Activated naive CD8-positive, alpha-beta T cell treated with anti-CD3 and anti-CD28 coated beads, Interleukin-2, amount 10 ng/mL, durations not matched to agents 7 days and 5 days (primary cell): ENCODE measurements around the gene YTHDC2. TPM values are rescaled to one million over a fixed set of nuclear protein-coding genes. Genes with fewer than 3 reads are reported as not detected.
A peak's percentile ranks its signal among the peaks of the same experiment; 100 is the strongest.

Experiments
- ATAC-seq: fragments of 150-1000 bp; cut with Tn5 transposase; one replicate; pipeline ENCODE4 v1.10.0; 2021; ENCODE audit warnings: low read depth, moderate library complexity
- POLR2A ChIA-PET: fragments of 350-600 bp; sonication (Branson Sonifier 250); formaldehyde crosslinking; loops from one replicate; lab custom pipeline; 2021; ENCODE audit warnings: antibody characterized with exemption; lab: Charles Lee
- DNase-seq: peaks from one replicate; pipeline ENCODE4 v3.0.0; 2021
- H3K27ac Mint-ChIP-seq: one replicate; pipeline ENCODE4 v1.8.0; 2022; ENCODE audit warnings: mild to moderate bottlenecking, mixed read lengths
- H3K27me3 Mint-ChIP-seq: one replicate; pipeline ENCODE4 v1.8.0; 2022; ENCODE audit warnings: mild to moderate bottlenecking, moderate library complexity, mixed read lengths
- H3K36me3 Mint-ChIP-seq: one replicate; pipeline ENCODE4 v1.8.0; 2021; ENCODE audit warnings: mild to moderate bottlenecking, mixed read lengths
- H3K4me1 Mint-ChIP-seq: one replicate; pipeline ENCODE4 v1.8.0; 2021; ENCODE audit warnings: mixed read lengths
- H3K4me3 Mint-ChIP-seq: one replicate; pipeline ENCODE4 v1.8.0; 2022; ENCODE audit warnings: mild to moderate bottlenecking, moderate library complexity, mixed read lengths
- H3K9me3 Mint-ChIP-seq: one replicate; pipeline ENCODE4 v1.8.0; 2021; ENCODE audit warnings: mixed read lengths
- total RNA-seq, 2 experiments: library from RNA; stranded (reverse); gene quantifications; one replicate each; pipeline ENCODE4 v1.2.3, GENCODE V29; 2021

The YTHDC2 gene
- total RNA-seq, 2 experiments from 2014 or later: 37.7 to 37.9 TPM

GRCh38 chr5:113502073-113502472 is 11.4 kb upstream of the YTHDC2 start:
- H3K27me3 Mint-ChIP-seq: peaks cover 59% of the 10 kb centered on the region
- H3K27ac Mint-ChIP-seq: no peak overlapping the region
- POLR2A ChIA-PET: no interaction called here
- peaks cover 11% of the 10 kb centered on the region for H3K9me3 Mint-ChIP-seq
- no peak for ATAC-seq
- DNase-seq: no peak
- H3K4me1 Mint-ChIP-seq: peaks cover 5% of the 10 kb centered on the region
- H3K36me3 Mint-ChIP-seq: no peaks in the 10 kb centered on the region
- H3K4me3 Mint-ChIP-seq: no peak overlapping the region

GRCh38 chr5:113503146-113503545 is 10.3 kb upstream of the YTHDC2 start:
- peaks cover 54% of the 10 kb centered on the region for H3K27me3 Mint-ChIP-seq

GRCh38 chr5:113505181-113505580 is 8.3 kb upstream of the YTHDC2 start:
- Mint-ChIP-seq H3K4me3 (no peak overlapping the region), H3K36me3 (no peaks in the 10 kb centered on the region)

More at GRCh38 chr5:113503146-113503545, 10.3 kb upstream of the YTHDC2 start:
- POLR2A ChIA-PET: no interaction called here
- Mint-ChIP-seq H3K4me3 (no peak overlapping the region), H3K36me3 (no peaks in the 10 kb centered on the region), H3K4me1 (peaks cover 16% of the 10 kb centered on the region), H3K27ac (no peak overlapping the region), H3K9me3 (peaks cover 11% of the 10 kb centered on the region)
- no peak for ATAC-seq
- DNase-seq: no peak

GRCh38 chr5:113507601-113508000 is 5.9 kb upstream of the YTHDC2 start:
- POLR2A ChIA-PET: interaction anchor here (0.9 kb wide), 1 partner anchor 128 kb away, joined by 3 read pairs; no protein-coding TSS in a partner anchor
- H3K9me3 Mint-ChIP-seq: no peaks in the 10 kb centered on the region
- peak; percentile 60 for ATAC-seq
- no peaks in the 10 kb centered on the region for H3K36me3 Mint-ChIP-seq
- H3K4me1 Mint-ChIP-seq: peaks cover 22% of the 10 kb centered on the region
- H3K4me3 Mint-ChIP-seq: peak overlapping the region; percentile 23
- peaks cover 44% of the 10 kb centered on the region for H3K27me3 Mint-ChIP-seq
- DNase-seq: no peak
- H3K27ac Mint-ChIP-seq: no peak overlapping the region

More at GRCh38 chr5:113505181-113505580, 8.3 kb upstream of the YTHDC2 start:
- ATAC-seq: no peak
- Mint-ChIP-seq H3K9me3 (peaks cover 10% of the 10 kb centered on the region), H3K27ac (no peak overlapping the region), H3K4me1 (peaks cover 19% of the 10 kb centered on the region), H3K27me3 (peaks cover 55% of the 10 kb centered on the region)
- POLR2A ChIA-PET: no interaction called here
- DNase-seq: no peak

- POLR2A ChIA-PET: no interaction called here
- no peaks in the 10 kb centered on the region for H3K36me3 Mint-ChIP-seq
- no peak for ATAC-seq
- no peak for DNase-seq
- peaks cover 44% of the 10 kb centered on the region for H3K27me3 Mint-ChIP-seq
- H3K9me3 Mint-ChIP-seq: no peaks in the 10 kb centered on the region
- H3K27ac Mint-ChIP-seq: no peak overlapping the region
- no peak overlapping the region for H3K4me3 Mint-ChIP-seq
- H3K4me1 Mint-ChIP-seq: peaks cover 23% of the 10 kb centered on the region
Measured at GRCh38 chr5:113508756-113509155, 4.7 kb upstream of the YTHDC2 start.

- Mint-ChIP-seq H3K4me1 (peaks cover 32% of the 10 kb centered on the region), H3K27ac (no peak overlapping the region), H3K36me3 (peaks cover 5% of the 10 kb centered on the region), H3K9me3 (no peaks in the 10 kb centered on the region), H3K27me3 (peaks cover 37% of the 10 kb centered on the region), H3K4me3 (no peak overlapping the region)
- ATAC-seq (no peak), DNase-seq (no peak)
- POLR2A ChIA-PET: interaction anchor here (0.7 to 1.4 kb wide), 2 partner anchors 13 to 174 kb away, joined by 5 to 8 read pairs; no protein-coding TSS in a partner anchor
Measured at GRCh38 chr5:113510836-113511451, 2.5 kb upstream of the YTHDC2 start.

GRCh38 chr5:113512341-113512740 is 1.2 kb upstream of the YTHDC2 start:
- DNase-seq: no peak
- Mint-ChIP-seq H3K36me3 (peaks cover 13% of the 10 kb centered on the region), H3K27ac (no peak overlapping the region), H3K27me3 (peaks cover 29% of the 10 kb centered on the region), H3K9me3 (no peaks in the 10 kb centered on the region), H3K4me3 (no peak overlapping the region), H3K4me1 (peaks cover 36% of the 10 kb centered on the region)
- POLR2A ChIA-PET: interaction anchor here (0.9 to 1.1 kb wide), 2 partner anchors 175 to 177 kb away, joined by 3 to 6 read pairs; no protein-coding TSS in a partner anchor
- no peak for ATAC-seq

GRCh38 chr5:113514289-113514635 is 768 bp downstream of the YTHDC2 start:
- Mint-ChIP-seq H3K27me3 (peaks cover 18% of the 10 kb centered on the region), H3K27ac (peak overlapping the region; percentile 86), H3K9me3 (no peaks in the 10 kb centered on the region), H3K4me3 (peak overlapping the region; percentile 93), H3K36me3 (peaks cover 17% of the 10 kb centered on the region), H3K4me1 (peaks cover 26% of the 10 kb centered on the region)
- POLR2A ChIA-PET: interaction anchor here (1.0 to 1.8 kb wide), 2 partner anchors 139 to 538 kb away, joined by 3 to 6 read pairs; partner anchors contain the start of gene DCP2
- DNase-seq (no peak), ATAC-seq (no peak)

- no peak for ATAC-seq
- Mint-ChIP-seq H3K27me3 (no peaks in the 10 kb centered on the region), H3K36me3 (peaks cover 32% of the 10 kb centered on the region), H3K9me3 (no peaks in the 10 kb centered on the region), H3K4me3 (no peak overlapping the region), H3K27ac (no peak overlapping the region), H3K4me1 (peaks cover 43% of the 10 kb centered on the region)
- POLR2A ChIA-PET: no interaction called here
- no peak for DNase-seq
Measured at GRCh38 chr5:113518884-113519283, 5.4 kb downstream of the YTHDC2 start.

- Mint-ChIP-seq H3K4me1 (peaks cover 44% of the 10 kb centered on the region), H3K9me3 (no peaks in the 10 kb centered on the region), H3K36me3 (peaks cover 32% of the 10 kb centered on the region), H3K4me3 (no peak overlapping the region), H3K27ac (no peak overlapping the region), H3K27me3 (no peaks in the 10 kb centered on the region)
- ATAC-seq: no peak
- DNase-seq: no peak
- POLR2A ChIA-PET: no interaction called here
Measured at GRCh38 chr5:113519412-113519811, 5.9 kb downstream of the YTHDC2 start.

GRCh38 chr5:113520429-113520828 is 6.9 kb downstream of the YTHDC2 start:
- Mint-ChIP-seq H3K4me1 (peaks cover 41% of the 10 kb centered on the region), H3K27ac (no peak overlapping the region), H3K9me3 (no peaks in the 10 kb centered on the region), H3K27me3 (no peaks in the 10 kb centered on the region), H3K36me3 (peaks cover 32% of the 10 kb centered on the region), H3K4me3 (no peak overlapping the region)
- ATAC-seq: peak; percentile 31
- POLR2A ChIA-PET: no interaction called here
- DNase-seq: no peak

GRCh38 chr5:113520899-113521298 is 7.4 kb downstream of the YTHDC2 start:
- H3K9me3 Mint-ChIP-seq: no peaks in the 10 kb centered on the region
- DNase-seq (no peak), ATAC-seq (no peak)
- POLR2A ChIA-PET: no interaction called here
- H3K27ac Mint-ChIP-seq: no peak overlapping the region
- H3K4me3 Mint-ChIP-seq: no peak overlapping the region
- H3K36me3 Mint-ChIP-seq: peaks cover 28% of the 10 kb centered on the region
- no peaks in the 10 kb centered on the region for H3K27me3 Mint-ChIP-seq
- peaks cover 39% of the 10 kb centered on the region for H3K4me1 Mint-ChIP-seq

GRCh38 chr5:113523168-113523567 is 9.7 kb downstream of the YTHDC2 start:
- Mint-ChIP-seq H3K36me3 (peaks cover 24% of the 10 kb centered on the region), H3K4me1 (peaks cover 34% of the 10 kb centered on the region), H3K9me3 (no peaks in the 10 kb centered on the region), H3K27me3 (no peaks in the 10 kb centered on the region), H3K27ac (no peak overlapping the region), H3K4me3 (peak overlapping the region; percentile 2)
- DNase-seq (no peak), ATAC-seq (no peak)
- POLR2A ChIA-PET: interaction anchor here (0.6 kb wide), 1 partner anchor 13 kb away, joined by 5 read pairs; no protein-coding TSS in a partner anchor

- H3K36me3 Mint-ChIP-seq: peaks cover 33% of the 10 kb centered on the region
- H3K4me1 Mint-ChIP-seq: peaks cover 30% of the 10 kb centered on the region
- peak overlapping the region; percentile 71 for H3K27ac Mint-ChIP-seq
- peak overlapping the region; percentile 65 for H3K4me3 Mint-ChIP-seq
- ATAC-seq: peak; percentile 75
- H3K9me3 Mint-ChIP-seq: no peaks in the 10 kb centered on the region
- no peak for DNase-seq
- no peaks in the 10 kb centered on the region for H3K27me3 Mint-ChIP-seq
- POLR2A ChIA-PET: interaction anchor here (0.8 kb wide), 1 partner anchor 12 kb away, joined by 3 read pairs; the partner anchor contains the start of gene YTHDC2
Measured at GRCh38 chr5:113524927-113525326, 11.4 kb downstream of the YTHDC2 start.
